AG09309 (cell line): ENCODE measurements around the gene DHCR24.

Source experiments
- DNase-seq: peaks from one replicate; pipeline ENCODE4 v3.0.0-alpha.2; 2010; ENCODE audit warnings: low read depth
- H3K4me3 ChIP-seq: 2 replicates; pipeline ENCODE4 v1.5.1; 2011; ENCODE audit warnings: mild to moderate bottlenecking, low read depth, low read length, moderate library complexity; ENCODE audit not compliant: control insufficient read depth
- CTCF ChIP-seq: IDR thresholded peaks from 2 replicates; pipeline ENCODE4 v1.5.1; 2011; ENCODE audit warnings: mild to moderate bottlenecking, low read depth, low read length, inconsistent platforms; ENCODE audit not compliant: insufficient read depth, control insufficient read depth; ENCODE audit errors: missing control alignments

DHCR24 gene

GRCh38 chr1:54808443-54809207 lies 78.4 kb downstream of the DHCR24 start:
- DNase-seq = no peak
- no peak overlapping the region for H3K4me3 ChIP-seq
- peak; percentile 30 for TF ChIP-seq CTCF

- no peak overlapping the region for H3K4me3 ChIP-seq
- DNase-seq = no peak
- no peak for TF ChIP-seq CTCF
These were observed 79.2 kb downstream of the DHCR24 start for GRCh38 chr1:54807756-54808155.

GRCh38 chr1:54806931-54807611 lies 79.9 kb downstream of the DHCR24 start:
- no peak for TF ChIP-seq CTCF
- no peak overlapping the region for H3K4me3 ChIP-seq
- no peak for DNase-seq

GRCh38 chr1:54805981-54806381 lies 81.0 kb downstream of the DHCR24 start:
- no peak for TF ChIP-seq CTCF
- no peak overlapping the region for H3K4me3 ChIP-seq
- DNase-seq = no peak

- DNase-seq = no peak
- no peak overlapping the region for H3K4me3 ChIP-seq
- TF ChIP-seq CTCF = no peak
These were observed 81.5 kb downstream of the DHCR24 start for GRCh38 chr1:54805466-54805865.

- no peak for TF ChIP-seq CTCF
- DNase-seq = no peak
- H3K4me3 ChIP-seq = no peak overlapping the region
These were observed 82.4 kb downstream of the DHCR24 start for GRCh38 chr1:54804471-54805132.
